Stimulated activated CD8-positive, alpha-beta memory T cell treated with anti-CD3 and anti-CD28 coated beads, Interleukin-15, amount 100 ng/mL, for 4 hours (primary cell): ENCODE results near the gene KRT39.

Experiments
- DNase-seq, 2 donors: peaks; one replicate each; pipeline ENCODE4 v3.0.0-alpha.2; 2020; ENCODE audit warnings: low read depth in 2 of 2

KRT39 gene

DNA sequence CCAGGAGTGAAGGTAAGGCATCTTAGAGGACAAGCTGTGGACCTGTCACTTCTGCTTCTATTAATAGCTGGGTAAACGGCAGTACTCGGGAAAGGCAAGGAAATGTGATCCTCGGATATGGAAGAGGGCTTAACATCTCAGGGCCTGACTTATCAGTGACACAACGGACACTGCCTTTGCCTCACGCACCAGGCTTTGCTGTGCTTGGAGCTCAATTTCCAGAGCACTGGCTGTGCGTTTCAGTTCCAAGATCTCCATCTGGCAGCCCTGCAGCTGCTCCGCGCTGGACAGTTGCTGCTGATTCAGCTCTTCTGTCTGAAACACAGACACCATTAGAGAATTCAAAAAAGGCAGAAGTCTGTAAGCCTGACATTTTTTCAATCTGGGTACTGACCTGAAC is 13.8 kb upstream of the KRT39 start:
- no peak for DNase-seq

- DNase-seq, result no peak
These were observed 13.4 kb upstream of the KRT39 start for GRCh38 chr17:40980117-40980516.

- DNase-seq, result no peak
These were observed 11.9 kb upstream of the KRT39 start for GRCh38 chr17:40978575-40979151.

DNA sequence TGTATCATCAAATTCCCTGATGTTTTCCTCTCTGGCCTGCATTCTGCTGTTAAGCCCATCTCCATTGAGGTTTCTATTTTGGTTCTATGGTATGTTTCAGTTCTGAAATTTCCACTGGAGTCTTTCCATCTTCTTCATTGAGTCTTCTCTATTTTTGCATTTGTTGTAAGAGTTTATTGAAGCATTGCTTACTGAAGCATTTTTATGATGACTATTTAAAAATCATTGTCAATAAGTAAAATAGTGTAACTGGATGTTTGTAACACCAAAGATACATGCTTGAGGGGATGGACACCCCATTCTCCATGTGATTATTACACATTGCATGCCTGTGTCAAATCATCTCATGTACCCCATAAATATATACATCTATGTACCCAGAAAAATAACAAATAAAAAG is 8.8 kb upstream of the KRT39 start:
- DNase-seq, result no peak

DNA sequence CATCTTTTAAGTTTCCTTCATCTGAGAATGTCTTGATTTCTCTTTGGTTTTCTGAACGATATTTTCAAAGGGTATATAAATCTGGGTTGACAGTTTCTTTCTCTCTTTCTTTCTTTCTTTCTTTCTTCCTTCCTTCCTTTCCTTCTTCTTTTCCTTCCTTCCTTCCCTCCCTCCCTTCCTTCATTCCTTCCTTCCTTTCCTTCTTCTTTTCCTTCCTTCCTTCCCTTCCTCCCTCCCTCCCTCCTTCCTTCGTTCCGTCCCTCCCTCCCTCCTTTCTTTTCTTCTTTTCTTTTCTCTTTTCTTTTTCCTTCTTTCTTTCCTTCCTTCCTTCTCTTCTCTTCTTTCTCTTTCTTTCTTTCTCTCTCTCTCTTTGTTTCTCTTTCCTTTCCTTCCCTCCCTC is 7.6 kb upstream of the KRT39 start:
- DNase-seq, result no peak

DNA sequence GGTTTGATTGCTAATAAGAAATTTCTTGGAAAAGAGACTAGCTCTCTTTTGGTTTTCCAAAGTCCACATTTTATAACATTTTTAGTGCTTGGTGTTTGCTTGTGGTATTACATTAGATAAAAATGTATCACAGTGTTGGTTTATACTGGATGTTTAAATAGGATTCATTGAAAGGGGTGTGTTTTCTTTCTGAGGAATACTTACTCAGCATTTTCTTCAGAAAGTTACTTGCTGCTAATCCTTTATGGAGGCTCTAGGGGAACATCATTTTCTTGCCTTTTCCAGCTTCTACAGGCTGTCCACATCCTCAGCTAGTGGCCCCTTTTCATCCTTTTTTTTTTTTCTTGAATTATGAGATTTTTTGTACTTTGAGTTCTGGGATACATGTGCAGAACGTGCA is 834 bp upstream of the KRT39 start:
- no peak for DNase-seq

DNA sequence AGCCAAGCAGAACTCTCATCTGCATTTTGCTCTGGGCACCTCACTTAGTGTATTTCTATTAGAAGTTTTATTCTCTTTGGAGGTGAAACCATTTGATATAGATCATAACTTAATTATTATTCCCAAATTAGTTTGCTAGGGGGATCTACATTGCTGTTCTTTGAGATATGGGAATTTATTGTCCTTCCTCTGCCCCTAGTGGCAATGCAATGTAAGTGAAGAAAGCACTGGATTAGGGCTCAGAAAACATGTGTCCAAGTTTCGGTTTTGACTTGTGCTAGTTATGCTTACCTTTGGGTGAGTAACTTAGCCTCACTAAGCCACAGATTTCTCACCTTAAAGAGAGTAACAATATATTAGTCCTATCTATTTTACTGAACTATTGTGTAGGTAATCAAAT is 2.9 kb downstream of the KRT39 start:
- no peak for DNase-seq

DNA sequence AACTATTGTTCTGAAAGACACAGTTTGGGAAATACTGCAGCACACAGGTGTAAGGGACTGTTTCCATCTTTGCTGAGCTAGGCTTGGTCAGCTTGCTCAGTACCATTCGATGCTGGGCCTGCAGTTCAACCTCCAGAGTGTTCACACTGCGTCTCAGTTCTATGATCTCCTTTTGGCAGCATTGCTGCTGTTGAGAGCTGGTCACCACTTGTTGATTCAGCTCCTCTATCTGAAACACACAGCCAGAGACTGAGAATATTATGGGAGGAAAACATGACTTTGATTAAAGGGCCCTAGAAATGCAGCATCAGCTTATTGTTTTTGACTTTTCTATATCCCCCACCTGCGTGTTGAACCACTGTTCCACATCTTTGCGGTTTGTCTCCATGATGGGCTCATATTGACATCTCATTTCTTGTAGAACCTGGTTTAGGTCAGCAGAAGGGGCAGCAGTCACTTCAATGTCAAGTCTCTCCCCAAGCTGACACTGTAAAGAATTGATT is 4.6 kb downstream of the KRT39 start:
- no peak for DNase-seq

- no peak for DNase-seq
These were observed 5.2 kb downstream of the KRT39 start for GRCh38 chr17:40961591-40961990.

- no peak for DNase-seq
These were observed 6.6 kb downstream of the KRT39 start for GRCh38 chr17:40960144-40960543.

DNA sequence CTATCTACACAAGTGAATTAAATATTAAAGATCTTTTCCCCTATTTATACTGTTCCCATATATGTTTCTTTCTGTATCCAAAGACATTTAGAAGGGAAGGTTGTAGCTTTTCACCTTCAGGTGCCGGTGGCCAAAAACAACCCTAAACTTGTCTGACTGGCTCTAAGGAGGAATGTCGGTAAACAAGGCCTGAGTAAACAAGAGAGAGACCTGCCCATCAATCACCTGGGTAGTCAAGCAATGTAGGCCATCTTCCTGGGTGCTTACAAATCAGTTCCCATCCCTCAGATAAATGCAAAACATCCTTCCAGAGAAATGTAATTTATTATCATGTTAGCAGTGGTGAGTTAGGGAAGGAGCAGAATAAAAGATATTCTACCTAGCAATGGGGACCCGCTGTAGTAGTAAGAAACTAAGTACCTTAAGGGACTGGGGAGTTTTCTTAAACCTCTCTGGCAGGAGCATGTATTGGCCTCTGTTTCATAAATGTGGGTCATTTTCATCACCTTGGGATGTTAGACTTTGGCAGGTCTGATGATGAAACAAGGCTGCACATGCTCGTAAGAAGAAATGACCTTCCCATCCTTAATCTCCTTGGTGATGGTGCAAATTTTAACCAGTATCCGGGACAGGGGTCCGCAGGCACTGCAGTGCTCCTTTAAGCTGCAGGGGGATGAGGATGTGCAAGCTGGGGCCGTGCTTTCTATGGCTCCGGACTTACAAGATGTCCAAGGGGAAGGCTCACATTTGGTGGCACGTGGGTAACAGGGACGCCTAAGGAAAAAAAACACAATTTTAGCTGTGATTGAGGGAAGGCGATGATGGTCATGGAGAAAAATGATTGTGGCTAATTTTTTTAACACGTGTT is 8.4 kb downstream of the KRT39 start:
- DNase-seq, result no peak

DNA sequence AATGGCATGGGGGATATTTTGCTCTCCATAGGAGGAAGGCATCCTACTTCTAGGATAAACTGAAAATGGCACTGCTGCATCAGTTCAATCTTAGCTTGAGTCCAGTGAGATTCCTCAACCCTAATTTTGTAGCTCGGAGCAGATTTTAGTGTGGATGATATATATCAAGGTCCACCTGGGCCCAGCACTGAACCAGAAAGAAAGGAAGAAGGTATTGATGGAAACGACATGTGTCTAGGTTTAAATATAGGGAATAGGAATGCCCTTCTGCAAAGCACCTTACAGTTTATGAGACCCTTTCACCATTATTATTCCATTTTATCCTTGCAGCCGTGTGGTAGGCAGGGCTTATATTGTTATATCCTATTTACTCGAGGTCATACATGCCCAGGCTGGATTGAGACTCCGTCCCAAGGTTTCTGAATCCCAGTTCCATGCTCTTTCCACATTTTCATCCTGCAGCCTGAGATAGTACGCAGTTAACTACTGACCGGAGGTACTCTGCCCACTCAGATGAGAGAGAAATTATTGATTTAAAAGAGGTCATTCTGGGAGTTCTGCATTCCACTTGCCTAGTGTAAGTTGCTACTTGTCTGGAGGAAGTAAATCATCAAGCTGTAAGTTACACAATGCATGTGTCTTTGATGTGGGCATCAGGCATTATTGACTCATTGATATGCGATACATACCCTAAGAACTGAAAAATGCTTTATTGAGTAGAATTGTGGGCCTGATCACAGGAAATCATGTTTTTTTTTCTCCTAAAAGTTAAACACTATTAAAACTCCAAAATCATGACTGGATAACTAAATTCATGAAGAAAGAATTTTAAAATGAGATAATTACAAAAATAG is 10.1 kb downstream of the KRT39 start:
- no peak for DNase-seq

DNA sequence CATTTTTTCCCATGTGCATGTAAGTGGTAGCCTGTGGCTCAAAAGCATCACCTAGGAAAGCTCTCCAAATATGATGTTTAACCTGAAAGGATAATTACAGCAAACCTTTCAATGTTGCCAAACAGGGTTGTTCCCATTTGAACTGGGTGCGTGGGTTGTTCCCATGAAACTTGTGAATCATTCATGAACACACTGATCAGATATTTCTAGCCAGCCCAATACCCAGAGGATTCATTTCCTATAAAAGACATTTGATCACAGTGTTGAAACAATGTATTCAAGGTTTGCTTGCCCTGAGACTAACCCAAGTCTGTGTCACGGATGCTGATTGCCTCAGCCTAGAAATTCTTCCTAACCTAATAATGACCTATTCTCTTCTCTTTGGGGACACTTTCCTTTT is 12.9 kb downstream of the KRT39 start:
- no peak for DNase-seq

DNA sequence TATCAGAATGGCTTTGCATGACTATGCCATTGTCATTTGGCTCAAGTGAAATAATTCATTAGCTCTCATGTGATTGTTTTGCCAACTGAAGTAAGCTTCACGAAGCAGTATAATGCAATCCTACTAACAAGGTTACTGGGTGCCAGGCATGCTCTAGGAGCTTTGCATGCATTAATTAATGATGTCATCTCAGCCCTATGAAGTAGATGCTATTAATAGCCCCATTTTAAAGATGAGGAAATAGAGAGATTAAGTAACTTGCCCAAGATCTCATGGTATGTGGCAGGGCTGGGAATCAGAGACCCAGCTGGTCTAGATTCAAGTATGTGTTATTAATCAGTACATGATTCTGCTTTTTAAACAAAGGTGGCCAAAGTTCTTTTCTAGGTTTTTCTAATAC is 14.1 kb downstream of the KRT39 start:
- no peak for DNase-seq

- DNase-seq, result no peak
These were observed 14.6 kb downstream of the KRT39 start for GRCh38 chr17:40952154-40952553.

DNA sequence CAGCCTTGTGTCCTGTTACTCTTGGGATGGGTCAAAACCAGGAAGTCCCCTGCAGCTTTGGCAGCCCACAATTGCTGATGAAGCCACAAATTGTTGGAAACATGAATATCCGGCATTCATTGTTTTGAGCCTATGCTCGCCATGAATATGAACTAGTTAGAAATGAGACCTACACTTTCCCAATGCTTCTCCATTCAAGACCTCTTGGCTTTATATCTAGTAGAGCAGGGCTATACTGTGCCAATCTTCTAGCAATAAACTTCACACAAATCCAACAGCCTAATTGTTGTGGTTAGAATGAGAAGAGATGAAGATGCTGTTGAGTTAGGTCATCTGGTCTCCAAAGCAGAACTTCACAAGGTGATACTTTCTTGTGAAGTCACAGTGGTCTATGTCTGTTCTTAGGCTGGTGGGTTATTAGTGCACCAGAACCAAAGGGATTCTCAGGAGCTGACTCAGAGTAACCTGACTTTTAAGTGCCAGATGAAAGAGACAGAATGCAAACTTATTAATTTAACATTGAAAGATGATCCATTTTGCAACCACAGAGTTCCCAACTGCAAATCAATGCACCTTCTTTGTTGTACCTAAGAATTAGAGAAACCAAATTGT is 15.6 kb downstream of the KRT39 start:
- no peak for DNase-seq

GRCh38 chr17:40950176-40950575 is 16.6 kb downstream of the KRT39 start:
- no peak for DNase-seq

DNA sequence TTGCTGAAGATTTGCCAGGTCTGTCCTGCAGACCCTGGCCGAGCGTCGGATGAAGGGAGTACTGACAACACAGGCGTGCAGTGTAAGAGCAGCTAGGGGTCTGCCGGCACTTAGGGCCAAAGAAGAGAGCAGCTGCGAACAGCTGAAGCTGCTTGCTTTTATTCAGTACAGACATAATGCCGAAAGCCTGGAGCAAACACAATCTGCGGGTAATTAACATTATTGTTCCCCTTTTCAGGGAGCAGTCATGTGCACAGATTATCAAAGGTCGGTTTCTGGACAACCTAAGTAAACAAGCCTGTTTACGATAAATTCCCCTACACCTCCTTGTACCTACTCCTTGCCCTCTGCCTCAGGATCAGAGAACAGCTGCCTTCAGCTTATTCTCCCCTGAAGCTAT is 17.3 kb downstream of the KRT39 start:
- no peak for DNase-seq

DNA sequence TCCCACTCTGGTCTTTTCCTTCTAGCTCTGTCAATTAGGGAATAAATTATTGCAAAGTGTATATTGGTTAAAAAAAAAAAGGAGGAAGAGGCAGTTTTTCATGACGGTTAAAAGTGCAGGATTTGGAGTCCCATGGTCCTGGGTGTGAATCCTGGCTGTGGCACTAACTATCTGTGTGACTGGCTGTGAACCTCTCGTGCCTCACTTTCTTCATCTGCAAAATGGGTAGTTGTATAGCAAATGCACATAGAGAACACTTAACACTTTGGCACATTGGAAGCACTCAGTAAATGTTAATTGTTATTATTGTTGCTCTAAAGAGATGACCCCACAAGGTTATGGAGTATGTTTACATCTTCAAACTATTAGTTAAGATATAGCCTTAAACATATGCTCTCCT is 18.8 kb downstream of the KRT39 start:
- no peak for DNase-seq

DNA sequence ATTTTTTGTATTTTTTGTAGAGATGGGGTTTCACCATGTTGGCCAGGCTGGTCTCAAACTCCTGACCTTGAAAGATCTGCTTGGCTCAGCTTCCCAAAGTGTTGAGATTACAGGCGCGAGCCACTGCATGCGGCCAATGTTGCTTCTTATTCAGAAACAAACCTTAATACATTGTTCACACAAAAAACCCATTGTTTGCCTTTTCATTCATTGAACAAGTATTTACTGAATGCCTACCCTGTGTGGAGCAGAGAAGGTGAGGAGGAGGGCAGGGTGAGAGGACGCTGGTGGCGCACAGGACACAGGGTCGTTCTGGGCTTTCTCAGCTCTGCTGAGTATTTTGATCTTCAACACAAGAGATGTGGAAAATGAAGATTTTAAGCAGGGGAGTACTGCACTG is 21.3 kb downstream of the KRT39 start:
- DNase-seq, result no peak

- DNase-seq, result no peak
These were observed 22.2 kb downstream of the KRT39 start for GRCh38 chr17:40944531-40944930.

DNA sequence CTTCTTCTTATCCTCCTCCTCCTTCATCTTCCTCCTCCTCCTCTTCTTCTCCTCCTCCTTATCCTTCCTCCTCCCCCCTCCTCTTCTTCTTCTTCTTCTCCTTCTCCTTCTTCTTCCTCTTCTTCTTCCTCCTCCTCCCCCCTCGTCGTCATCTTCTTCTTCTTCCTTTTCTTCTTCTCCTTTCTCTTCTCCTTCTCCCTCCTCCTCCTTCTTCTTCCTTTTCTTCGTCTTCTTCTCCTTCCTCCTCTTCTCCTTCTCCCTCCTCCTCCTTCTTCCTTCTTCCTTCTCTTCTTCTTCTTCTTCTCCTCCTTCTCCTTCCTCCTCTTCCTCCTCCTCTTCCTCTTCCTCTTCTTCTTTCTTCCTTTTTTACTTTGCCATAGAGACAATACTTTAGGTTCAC is 24.2 kb downstream of the KRT39 start:
- DNase-seq, result no peak
